GM19099 (cell line): ENCODE data around the gene ACTR2.

Experiments
- POLR2A ChIP-seq: IDR thresholded peaks from 3 replicates; pipeline ENCODE4 v1.6.1; 2011; ENCODE audit warnings: low read depth; ENCODE audit not compliant: insufficient read length; ENCODE audit errors: extremely low read depth

Gene ACTR2

GRCh38 chr2:65311596-65311995, 84.0 kb downstream of the ACTR2 start:
- no peak for TF ChIP-seq POLR2A

GRCh38 chr2:65313126-65313953, 85.7 kb downstream of the ACTR2 start:
- no peak for TF ChIP-seq POLR2A

GRCh38 chr2:65313954-65314256, 86.3 kb downstream of the ACTR2 start:
- TF ChIP-seq POLR2A: no peak

- TF ChIP-seq POLR2A: no peak
Measured at GRCh38 chr2:65314801-65315441, 87.3 kb downstream of the ACTR2 start.

- no peak for TF ChIP-seq POLR2A
Measured at GRCh38 chr2:65316072-65316471, 88.4 kb downstream of the ACTR2 start.

- TF ChIP-seq POLR2A: no peak
Measured at GRCh38 chr2:65317841-65318240, 90.2 kb downstream of the ACTR2 start.

GRCh38 chr2:65319072-65319673, 91.5 kb downstream of the ACTR2 start:
- TF ChIP-seq POLR2A: no peak

- TF ChIP-seq POLR2A: no peak
Measured at GRCh38 chr2:65319674-65320041, 92.0 kb downstream of the ACTR2 start.

- no peak for TF ChIP-seq POLR2A
Measured at GRCh38 chr2:65320042-65320725, 92.6 kb downstream of the ACTR2 start.
